PC-3 (cell line): ENCODE data around the gene SEC16A.

ENCODE experiments used
- EZH2 ChIP-seq: fragments of 300-600 bp; sonication (generic); IDR thresholded peaks from one replicate; pipeline ENCODE4 v1.6.1; 2017; ENCODE audit warnings: antibody characterized with exemption, mild to moderate bottlenecking, low read length; ENCODE audit not compliant: unreplicated experiment
- TF ChIP-seq, protein P1 (sequence below): fragments of 300-600 bp; sonication (generic); conservative IDR thresholded peaks from 2 replicates; pipeline ENCODE4 v1.5.1; 2017; ENCODE audit warnings: antibody characterized with exemption, low read depth, mild to moderate bottlenecking, low read length

- TF ChIP-seq, protein P1, sequence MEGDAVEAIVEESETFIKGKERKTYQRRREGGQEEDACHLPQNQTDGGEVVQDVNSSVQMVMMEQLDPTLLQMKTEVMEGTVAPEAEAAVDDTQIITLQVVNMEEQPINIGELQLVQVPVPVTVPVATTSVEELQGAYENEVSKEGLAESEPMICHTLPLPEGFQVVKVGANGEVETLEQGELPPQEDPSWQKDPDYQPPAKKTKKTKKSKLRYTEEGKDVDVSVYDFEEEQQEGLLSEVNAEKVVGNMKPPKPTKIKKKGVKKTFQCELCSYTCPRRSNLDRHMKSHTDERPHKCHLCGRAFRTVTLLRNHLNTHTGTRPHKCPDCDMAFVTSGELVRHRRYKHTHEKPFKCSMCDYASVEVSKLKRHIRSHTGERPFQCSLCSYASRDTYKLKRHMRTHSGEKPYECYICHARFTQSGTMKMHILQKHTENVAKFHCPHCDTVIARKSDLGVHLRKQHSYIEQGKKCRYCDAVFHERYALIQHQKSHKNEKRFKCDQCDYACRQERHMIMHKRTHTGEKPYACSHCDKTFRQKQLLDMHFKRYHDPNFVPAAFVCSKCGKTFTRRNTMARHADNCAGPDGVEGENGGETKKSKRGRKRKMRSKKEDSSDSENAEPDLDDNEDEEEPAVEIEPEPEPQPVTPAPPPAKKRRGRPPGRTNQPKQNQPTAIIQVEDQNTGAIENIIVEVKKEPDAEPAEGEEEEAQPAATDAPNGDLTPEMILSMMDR: no peak
- no peak for TF ChIP-seq EZH2
Observed at GRCh38 chr9:136437839-136438547, 44.8 kb downstream of the SEC16A start.
